ENCODE results near the gene CCNK. TPM values are rescaled to one million over a fixed set of nuclear protein-coding genes. Genes with fewer than 3 reads are reported as not detected.

CCNK gene
- total RNA-seq (100 to 1,000 TPM; 140 to 151 TPM), total RNA-seq (11.0 to 103 (median 27.9) reads per million in 172 experiments)
- polyA plus RNA-seq (2013, experiment 1 of 2): 46.8 TPM
- polyA plus RNA-seq (2013, experiment 2 of 2): 54.8 TPM

DNA sequence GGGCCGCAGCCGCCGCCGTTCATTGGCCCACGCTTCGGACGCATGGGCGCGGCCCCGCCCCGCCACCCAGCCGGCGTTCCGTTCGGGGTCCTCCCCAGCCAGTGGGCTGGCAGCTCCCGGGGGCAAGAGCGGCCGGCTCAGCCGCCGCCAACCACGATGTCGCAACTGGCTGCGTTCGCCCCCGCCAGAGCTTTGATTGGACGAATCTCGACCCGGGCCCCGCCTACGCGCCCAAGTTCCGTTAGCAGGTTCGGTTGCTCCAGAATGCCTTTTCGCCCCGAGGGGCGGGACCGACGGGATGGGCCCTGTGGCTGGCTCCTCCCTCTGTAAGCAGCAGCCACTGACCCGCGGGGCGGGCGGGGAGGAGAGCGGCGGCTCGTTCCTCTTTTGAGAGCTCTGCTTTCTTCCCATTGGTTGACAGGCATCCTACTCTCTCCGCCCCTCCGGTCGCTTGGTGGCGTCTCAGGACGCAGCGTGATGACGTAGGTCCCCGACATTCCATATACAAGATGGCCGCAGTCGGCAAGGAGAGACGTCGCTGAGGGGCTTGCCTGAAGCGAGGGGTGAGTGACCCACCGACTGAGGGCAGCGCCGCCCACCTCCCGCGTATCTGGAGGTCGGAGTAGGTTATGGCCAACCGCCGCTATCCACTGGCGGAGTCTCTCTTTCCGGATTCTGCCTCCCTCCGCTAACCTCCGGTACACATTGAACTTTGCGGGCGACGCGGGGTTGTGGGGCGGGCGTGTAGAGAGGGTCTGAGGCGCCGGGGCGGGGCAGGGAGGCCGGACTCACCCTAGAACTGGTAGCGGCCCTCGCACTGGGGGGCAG lies at the start of gene CCNK:
CCNK (plus strand) TSS at position 493 of the 828 bp plus-strand sequence. CDS start 11,269 bp downstream, outside the sequence.
- Mint-ChIP-seq H3K27me3 (no peaks in the 10 kb centered on the region), H3K4me3 (peak within 1 kb of the TSS; percentile 92), H3K27ac (peak within 1 kb of the TSS; percentile 94), H3K9me3 (no peaks in the 10 kb centered on the region), H3K4me1 (ENCODE audit: low read depth) (peaks cover 74% of the 10 kb centered on the region), H3K36me3 (ENCODE audit: low read depth) (peaks cover 20% of the 10 kb centered on the region)
- TF ChIP-seq, protein P1, sequence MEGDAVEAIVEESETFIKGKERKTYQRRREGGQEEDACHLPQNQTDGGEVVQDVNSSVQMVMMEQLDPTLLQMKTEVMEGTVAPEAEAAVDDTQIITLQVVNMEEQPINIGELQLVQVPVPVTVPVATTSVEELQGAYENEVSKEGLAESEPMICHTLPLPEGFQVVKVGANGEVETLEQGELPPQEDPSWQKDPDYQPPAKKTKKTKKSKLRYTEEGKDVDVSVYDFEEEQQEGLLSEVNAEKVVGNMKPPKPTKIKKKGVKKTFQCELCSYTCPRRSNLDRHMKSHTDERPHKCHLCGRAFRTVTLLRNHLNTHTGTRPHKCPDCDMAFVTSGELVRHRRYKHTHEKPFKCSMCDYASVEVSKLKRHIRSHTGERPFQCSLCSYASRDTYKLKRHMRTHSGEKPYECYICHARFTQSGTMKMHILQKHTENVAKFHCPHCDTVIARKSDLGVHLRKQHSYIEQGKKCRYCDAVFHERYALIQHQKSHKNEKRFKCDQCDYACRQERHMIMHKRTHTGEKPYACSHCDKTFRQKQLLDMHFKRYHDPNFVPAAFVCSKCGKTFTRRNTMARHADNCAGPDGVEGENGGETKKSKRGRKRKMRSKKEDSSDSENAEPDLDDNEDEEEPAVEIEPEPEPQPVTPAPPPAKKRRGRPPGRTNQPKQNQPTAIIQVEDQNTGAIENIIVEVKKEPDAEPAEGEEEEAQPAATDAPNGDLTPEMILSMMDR (IDR thresholded peaks at IDR 0.05): no peak
- peaks cover 29% of the 10 kb centered on the region for H3K4me1 ChIP-seq (ENCODE audit: insufficient read depth, low read length)
- H3K9me3 ChIP-seq (ENCODE audit: control insufficient read depth in 1 of 2, insufficient read depth in 1 of 2, low read length in 2 of 2): no peaks in the 10 kb centered on the region
- ChIA-PET CTCF (interaction anchor here (1.3 to 1.4 kb wide), 2 partner anchors 202 to 897 kb away, joined by 3 to 4 read pairs; no protein-coding TSS in a partner anchor), POLR2A (interaction anchor here (0.6 to 2.5 kb wide), 24 partner anchors 10 to 1338 kb away, joined by 3 to 66 read pairs (median 4); partner anchors contain the start of genes BCL11B, CCDC85C, CYP46A1 and EVL)
- no peaks in the 10 kb centered on the region for H3K36me3 ChIP-seq (ENCODE audit: insufficient read depth, low read length)
- peak within 1 kb of the TSS; percentile 96 for H3K4me3 ChIP-seq (ENCODE audit: low read length)
- intact Hi-C loops (cut with DNase I, micrococcal nuclease): loop anchor here (2.0 to 10.0 kb wide), 5 partner anchors 121 to 756 kb away; partner anchors contain the start of genes CCDC85C (in 2 of the 2) and YY1 (in 1 of the 2)
- ATAC-seq (ENCODE audit: poor library complexity) (peak; percentile 87), DNase-seq (peak; percentile 100)
- no peaks in the 10 kb centered on the region for H3K27me3 ChIP-seq (ENCODE audit: control insufficient read depth in 1 of 2, insufficient read depth in 2 of 2, low read length in 2 of 2)
- H3K27ac ChIP-seq (ENCODE audit: low read depth in 1 of 2, low read length in 2 of 2): peak within 1 kb of the TSS; percentile 90 to 96

DNA sequence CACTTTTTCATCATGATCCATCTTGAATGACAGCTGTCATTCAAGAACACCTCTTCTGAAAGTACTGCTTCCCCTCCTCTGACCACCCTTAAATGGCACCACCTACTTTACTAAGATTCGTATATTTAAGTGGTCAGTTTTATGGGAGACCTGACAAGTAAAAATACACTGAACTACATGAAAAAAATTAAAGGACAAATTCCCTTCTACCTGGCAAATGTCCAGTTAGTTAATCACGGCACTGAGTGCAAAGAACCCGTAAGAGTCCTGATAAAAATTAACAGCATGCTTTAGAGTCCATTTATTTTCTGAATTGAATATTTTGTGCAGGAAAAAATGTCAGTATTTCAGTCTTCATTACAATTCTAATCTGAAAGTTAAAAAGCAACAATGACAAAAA lies 49.2 kb upstream of the CCNK start:
- H3K27ac Mint-ChIP-seq: no peak overlapping the region
- ChIA-PET CTCF (no interaction called here), POLR2A (no interaction called here)
- TF ChIP-seq, protein P1 (IDR thresholded peaks at IDR 0.05): no peak
- no peak for ATAC-seq (ENCODE audit: poor library complexity)
- no peak overlapping the region for H3K4me3 ChIP-seq (ENCODE audit: low read length)
- peaks cover 41% of the 10 kb centered on the region for H3K4me1 Mint-ChIP-seq (ENCODE audit: low read depth)
- no peak overlapping the region for H3K27ac ChIP-seq (ENCODE audit: low read depth in 1 of 2, low read length in 2 of 2)
- H3K4me1 ChIP-seq (ENCODE audit: insufficient read depth, low read length): peaks cover 19% of the 10 kb centered on the region
- H3K27me3 ChIP-seq (ENCODE audit: control insufficient read depth in 1 of 2, insufficient read depth in 2 of 2, low read length in 2 of 2): no peaks in the 10 kb centered on the region
- peaks cover 3% of the 10 kb centered on the region for H3K9me3 Mint-ChIP-seq
- no peak for DNase-seq
- peaks cover 0 to 8% of the 10 kb centered on the region in 2 experiments for H3K9me3 ChIP-seq (ENCODE audit: control insufficient read depth in 1 of 2, insufficient read depth in 1 of 2, low read length in 2 of 2)
- H3K27me3 Mint-ChIP-seq: no peaks in the 10 kb centered on the region
- intact Hi-C loops (cut with DNase I, micrococcal nuclease): no loop called here
- peaks cover 39% of the 10 kb centered on the region for H3K36me3 ChIP-seq (ENCODE audit: insufficient read depth, low read length)
- no peak overlapping the region for H3K4me3 Mint-ChIP-seq
- peaks cover 83% of the 10 kb centered on the region for H3K36me3 Mint-ChIP-seq (ENCODE audit: low read depth)

DNA sequence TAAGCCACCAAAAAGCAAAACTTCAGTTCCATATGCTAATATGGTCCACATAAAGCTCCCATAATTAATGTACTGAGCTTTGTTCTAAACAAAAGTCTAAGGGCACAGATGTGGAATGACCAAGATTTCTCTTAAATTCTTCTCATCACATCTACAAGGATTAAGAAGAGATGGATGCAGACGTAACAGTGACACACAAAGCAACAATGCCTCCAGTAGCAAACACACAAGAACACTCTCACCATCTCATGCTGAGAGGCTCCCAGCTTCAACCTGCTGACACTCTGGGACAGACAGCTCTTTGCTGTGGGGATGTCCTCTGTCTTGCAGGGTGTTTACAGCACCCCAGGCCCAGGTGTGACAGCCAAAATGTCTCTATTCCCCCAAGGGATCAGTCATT lies 48.7 kb upstream of the CCNK start:
- Histone ChIP-seq H3K4me3 (ENCODE audit: low read length) (no peak overlapping the region), H3K27me3 (ENCODE audit: control insufficient read depth in 1 of 2, insufficient read depth in 2 of 2, low read length in 2 of 2) (no peaks in the 10 kb centered on the region), H3K36me3 (ENCODE audit: insufficient read depth, low read length) (peaks cover 34% of the 10 kb centered on the region), H3K9me3 (ENCODE audit: control insufficient read depth in 1 of 2, insufficient read depth in 1 of 2, low read length in 2 of 2) (peaks cover 0 to 8% of the 10 kb centered on the region in 2 experiments), H3K27ac (ENCODE audit: low read depth in 1 of 2, low read length in 2 of 2) (no peak overlapping the region), H3K4me1 (ENCODE audit: insufficient read depth, low read length) (peaks cover 24% of the 10 kb centered on the region)
- Mint-ChIP-seq H3K27ac (no peak overlapping the region), H3K27me3 (no peaks in the 10 kb centered on the region), H3K9me3 (peaks cover 3% of the 10 kb centered on the region), H3K36me3 (ENCODE audit: low read depth) (peaks cover 87% of the 10 kb centered on the region), H3K4me1 (ENCODE audit: low read depth) (peaks cover 46% of the 10 kb centered on the region), H3K4me3 (no peak overlapping the region)
- ChIA-PET POLR2A (no interaction called here), CTCF (no interaction called here)
- TF ChIP-seq, protein P1 (IDR thresholded peaks at IDR 0.05): no peak
- DNase-seq: no peak
- intact Hi-C loops (cut with DNase I, micrococcal nuclease): no loop called here
- ATAC-seq (ENCODE audit: poor library complexity): no peak

Measured in CD4-positive, alpha-beta T cell (primary cell).